HL-60/S4 (cell line): ENCODE measurements around the gene MCF2L.
"Not testable (repeated sequence)": the region's sequence is repeated elsewhere in the genome, so short reads cannot be mapped to it uniquely, and the experiment has no call there.

Experiments used
- in situ Hi-C: fragments of 300-500 bp; cut with MboI; formaldehyde crosslinking; loops from 2 replicates; pipeline ENCODE4 v1.14.3; 2022; ENCODE audit warnings: low sequenced_read_pairs

MCF2L gene, protein sequence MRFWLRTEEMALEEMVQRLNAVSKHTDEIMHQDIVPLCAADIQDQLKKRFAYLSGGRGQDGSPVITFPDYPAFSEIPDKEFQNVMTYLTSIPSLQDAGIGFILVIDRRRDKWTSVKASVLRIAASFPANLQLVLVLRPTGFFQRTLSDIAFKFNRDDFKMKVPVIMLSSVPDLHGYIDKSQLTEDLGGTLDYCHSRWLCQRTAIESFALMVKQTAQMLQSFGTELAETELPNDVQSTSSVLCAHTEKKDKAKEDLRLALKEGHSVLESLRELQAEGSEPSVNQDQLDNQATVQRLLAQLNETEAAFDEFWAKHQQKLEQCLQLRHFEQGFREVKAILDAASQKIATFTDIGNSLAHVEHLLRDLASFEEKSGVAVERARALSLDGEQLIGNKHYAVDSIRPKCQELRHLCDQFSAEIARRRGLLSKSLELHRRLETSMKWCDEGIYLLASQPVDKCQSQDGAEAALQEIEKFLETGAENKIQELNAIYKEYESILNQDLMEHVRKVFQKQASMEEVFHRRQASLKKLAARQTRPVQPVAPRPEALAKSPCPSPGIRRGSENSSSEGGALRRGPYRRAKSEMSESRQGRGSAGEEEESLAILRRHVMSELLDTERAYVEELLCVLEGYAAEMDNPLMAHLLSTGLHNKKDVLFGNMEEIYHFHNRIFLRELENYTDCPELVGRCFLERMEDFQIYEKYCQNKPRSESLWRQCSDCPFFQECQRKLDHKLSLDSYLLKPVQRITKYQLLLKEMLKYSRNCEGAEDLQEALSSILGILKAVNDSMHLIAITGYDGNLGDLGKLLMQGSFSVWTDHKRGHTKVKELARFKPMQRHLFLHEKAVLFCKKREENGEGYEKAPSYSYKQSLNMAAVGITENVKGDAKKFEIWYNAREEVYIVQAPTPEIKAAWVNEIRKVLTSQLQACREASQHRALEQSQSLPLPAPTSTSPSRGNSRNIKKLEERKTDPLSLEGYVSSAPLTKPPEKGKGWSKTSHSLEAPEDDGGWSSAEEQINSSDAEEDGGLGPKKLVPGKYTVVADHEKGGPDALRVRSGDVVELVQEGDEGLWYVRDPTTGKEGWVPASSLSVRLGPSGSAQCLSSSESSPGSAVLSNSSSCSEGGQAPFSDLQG

DNA sequence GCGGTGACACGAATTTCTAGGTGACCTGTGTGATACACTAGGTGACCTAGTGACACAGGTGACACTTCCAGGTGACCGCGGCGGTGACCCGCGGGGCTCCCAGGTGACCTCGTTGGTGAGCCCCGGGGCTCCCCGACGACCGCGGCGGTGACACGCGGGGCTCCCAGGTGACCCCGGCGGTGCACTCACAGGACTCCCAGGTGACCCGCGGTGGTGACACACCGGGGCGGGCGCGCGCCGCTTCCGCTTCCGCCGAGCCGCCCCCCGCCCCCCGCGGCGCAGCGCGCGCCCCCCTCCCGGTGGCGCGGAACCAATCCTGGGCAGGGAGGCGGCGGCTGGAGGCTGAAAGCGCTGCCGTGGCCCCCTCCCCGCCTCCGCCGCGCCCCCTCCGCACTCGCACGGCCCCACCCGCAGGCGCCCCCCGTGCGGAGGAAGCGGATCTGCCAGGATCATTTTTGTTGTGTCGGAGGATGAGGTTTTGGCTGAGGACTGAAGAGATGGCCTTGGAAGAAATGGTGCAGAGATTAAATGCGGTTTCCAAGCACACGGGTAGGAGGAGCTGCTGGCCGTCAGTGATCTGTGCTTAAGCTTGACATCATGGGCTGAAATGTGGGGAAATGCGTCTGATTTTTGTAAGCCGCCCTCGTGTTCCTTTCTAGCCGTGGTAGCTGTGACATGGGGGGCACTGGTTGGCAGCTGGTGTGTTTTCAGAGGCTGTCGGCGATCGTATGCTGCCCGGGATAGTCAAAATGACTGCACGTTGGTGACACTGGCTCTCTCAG lies at the start of gene MCF2L:
Gene MCF2L, plus strand, starts transcription at position 305 of the 782 bp plus-strand sequence. Its CDS starts 166 bp downstream, at position 471.
- in situ Hi-C loops = no loop called here

DNA sequence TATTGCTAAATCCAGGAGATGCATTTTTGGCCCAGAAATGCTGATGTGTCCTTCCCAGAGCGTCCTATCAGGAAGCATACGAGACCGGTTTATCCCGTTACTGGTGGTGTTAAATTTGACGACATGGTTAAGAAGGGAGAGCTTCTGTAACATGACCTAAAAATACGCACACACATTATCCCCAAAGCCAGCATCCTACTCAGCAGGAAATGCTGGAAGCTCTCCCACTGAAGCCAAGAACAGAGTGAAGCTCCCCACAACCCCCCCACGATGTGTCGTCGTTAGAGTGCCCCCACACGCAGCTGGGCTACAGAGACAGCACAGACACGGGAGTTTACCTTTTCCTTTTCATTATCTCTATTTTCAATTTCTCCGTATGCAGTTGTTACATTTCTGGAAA lies 45.1 kb upstream of the MCF2L start:
- in situ Hi-C loops = no loop called here

DNA sequence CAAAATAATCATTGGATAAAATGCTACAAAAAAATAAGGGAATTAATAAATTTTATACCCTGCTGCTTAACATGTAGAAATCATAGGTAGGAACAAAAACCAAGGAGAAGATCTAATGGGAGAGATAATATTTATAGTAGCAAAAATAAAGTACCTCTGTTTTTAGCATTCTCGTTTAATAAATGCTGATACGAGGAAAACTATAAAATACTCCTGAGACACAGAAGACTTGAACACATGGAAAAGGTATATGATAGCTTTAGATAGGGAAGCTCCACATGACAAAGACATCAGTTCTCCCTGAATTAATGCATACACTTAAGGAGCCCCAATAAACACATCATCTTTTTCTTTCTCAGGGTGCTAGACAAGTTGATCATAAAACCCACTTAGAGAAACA lies 44.6 kb upstream of the MCF2L start:
- in situ Hi-C loops = no loop called here

DNA sequence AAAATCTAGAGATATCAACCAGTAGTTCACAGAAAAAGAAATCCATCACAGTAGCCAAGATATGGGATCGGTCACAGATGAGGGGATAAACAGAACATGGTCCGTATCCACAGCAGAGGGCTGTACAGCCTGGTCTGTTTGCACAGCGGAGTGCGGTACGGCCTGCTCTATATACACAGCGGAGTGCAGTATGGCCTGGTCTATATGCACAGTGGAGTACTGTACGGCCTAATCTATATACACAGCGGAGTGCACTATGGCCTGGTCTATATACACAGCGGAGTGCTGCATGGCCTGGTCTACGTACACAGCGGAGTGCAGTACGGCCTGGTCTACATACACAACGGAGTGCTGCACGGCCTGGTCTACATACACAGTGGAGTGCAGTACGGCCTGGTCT lies 43.0 kb upstream of the MCF2L start:
- in situ Hi-C loops = no loop called here

DNA sequence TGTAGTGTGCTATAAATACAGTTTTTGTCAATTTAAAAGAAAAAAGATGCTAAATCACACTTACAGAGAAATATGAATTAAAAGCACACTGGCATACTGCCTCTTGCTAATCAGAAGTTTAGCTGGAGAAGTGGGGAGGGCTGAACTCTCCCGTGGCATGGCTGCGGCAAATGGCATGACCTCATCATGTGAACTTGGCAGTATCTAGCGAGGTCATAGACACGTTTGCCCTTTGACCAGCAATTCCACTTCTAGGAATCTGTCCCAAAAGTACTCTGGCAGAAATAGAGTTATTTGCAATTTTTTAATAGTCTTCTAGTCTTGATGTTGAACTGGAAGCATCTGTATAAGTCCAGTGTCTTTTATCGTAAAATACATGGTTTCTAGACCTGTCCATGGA lies 42.0 kb upstream of the MCF2L start:
- in situ Hi-C loops = no loop called here

DNA sequence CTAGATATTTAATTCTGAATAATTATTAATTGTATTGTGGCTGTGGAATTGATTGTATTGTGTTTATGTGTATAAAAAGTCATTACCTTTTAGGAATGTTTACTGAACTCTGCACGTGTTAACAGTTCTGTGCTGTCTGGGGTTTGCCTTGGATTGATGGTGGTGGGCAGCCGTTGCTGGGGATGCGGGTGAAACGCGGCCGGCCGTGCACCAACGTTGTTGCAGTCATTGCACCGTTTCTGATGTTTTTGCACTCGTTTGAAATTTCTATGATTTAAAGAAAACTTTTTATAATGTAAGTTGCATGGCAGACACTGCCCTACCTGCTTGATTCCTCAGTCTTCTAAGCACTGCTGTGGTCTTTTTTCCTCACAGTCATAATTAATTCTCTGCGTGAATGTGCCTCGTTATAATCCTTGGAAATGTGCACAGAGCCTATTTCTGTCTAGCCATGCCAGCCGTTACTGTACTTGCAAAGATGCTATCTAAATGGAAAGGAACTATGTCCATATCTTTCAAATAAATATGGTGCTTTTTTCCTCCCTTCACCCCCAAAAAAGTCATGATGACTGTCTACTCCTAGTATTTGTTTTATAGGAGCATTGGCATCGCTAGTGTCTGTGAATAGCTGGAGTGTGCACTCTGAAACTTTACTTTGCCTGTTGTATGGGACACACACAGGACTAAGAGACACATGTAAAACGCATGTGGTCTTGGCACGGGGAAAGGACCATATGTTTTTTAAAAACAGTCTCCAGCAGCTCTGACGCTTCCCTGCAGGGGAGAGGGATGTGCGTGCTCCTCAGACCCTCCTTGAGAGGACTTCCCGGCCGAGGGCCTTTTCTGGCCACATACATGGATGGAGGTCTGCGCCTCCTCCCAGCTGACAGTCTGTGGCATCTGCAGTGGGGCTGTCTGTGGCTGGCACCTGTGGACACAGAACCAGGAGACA lies 40.7 kb upstream of the MCF2L start:
- in situ Hi-C loops = no loop called here

DNA sequence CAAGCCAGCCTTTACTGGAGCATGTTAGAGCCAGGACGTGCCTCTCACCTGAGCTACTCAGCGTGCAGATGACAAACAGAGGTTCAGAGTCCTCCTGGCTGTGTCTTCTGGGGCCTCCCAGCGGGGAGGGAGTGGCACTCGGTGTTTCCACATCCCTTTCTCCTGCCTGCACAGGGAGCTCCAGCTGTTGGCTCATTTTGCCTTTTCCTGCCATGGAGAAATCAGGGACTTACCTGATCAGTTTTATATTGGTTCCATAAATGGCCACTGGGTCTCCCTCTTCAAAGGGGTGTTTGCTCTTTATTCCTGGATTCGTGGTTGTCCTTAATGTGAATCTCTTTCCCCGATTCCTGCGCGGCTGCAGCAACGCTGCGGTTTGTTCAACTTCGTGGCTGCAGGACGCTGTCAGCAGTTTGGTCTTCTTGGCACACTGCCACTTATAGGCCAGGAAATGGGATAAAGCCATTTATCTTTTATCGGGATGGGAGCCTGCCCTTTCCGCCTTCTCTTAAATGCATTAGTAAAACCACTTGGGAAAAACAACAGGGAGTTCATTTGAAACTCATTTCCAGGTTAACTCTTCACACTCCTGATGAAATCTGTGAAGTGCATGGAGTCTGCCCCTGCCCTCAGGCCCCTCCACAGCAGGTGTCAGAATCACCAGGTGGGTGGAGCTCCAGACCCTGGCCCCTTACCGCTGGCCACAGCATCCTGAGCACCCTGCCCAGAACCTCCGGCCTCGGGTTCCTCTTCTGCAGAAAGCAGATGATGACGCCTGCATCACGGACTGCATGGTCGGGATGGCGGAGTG lies 39.8 kb upstream of the MCF2L start:
- in situ Hi-C loops = no loop called here

DNA sequence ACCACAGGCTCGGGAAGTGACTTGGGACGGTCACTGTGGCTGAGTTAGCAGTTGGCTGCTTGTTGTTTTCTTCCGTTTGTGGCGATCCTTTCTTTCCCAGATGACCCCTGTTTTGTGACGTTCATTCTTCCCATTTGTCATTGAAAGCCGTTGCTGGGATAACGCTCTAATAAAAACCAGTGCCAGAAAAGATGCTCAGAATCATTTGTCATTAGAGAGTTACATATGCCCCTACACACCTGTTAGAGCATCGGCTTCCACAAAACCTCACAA lies 39.3 kb upstream of the MCF2L start:
- in situ Hi-C loops = no loop called here

DNA sequence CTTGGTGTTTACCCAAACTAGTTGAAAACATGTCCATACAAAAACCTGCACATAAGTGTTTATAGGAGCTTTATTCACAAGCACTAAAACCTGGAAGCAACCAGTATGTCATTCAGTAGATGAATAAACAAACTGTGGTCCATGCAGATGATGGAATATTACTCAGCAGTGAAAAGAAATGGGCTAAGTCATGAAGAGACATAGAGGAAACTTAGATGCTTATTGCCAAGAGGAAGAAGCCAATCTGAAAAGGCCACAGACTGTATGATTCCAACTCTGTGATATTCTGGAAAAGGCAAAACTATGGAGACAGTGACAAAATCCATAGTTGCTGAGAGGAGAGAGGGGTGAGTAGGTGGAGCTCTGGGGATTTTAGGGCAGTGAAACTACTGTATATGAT lies 38.8 kb upstream of the MCF2L start:
- in situ Hi-C loops = no loop called here

DNA sequence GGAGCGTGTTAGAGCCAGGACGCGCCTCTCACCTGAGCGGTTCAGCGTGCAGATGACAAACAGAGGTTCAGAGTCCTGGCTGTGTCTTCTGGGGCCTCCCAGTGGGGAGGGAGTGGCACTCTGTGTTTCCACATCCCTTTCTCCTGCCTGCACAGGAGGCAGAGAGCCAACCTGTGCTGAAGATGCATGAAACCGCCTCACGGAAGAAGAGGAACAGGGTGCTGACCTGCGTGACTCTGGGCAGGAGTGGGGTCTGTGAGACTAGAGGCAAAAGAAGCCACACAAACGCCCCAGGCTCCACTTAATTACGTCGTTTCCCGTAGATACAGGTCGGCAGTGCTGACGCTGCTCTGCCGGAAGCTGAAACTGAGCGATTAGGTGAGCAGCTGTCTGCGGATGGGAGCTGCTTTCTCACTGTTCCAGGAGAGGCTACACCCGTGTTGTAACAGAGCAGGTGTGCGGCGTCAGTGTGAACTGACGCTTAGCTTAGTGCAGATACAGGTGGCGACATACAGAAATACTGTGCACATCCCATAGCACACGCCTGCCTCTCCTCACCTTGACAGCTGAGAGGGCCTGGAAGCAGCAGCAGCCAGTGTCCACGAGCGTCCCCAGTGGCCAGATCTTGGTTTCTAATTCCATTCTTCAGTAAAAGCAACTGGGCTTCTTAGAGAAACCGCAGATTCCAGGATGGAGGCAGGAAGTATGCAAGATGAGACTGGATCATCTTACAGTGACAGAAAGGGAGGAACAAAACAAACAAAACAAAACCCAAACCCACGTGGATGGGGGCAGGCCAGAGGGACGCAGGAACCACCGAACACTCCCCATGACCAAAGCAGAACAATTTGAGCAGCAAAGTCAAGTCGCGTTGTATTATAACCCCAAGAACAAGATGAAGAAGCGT lies 37.7 kb upstream of the MCF2L start:
- in situ Hi-C loops = no loop called here

DNA sequence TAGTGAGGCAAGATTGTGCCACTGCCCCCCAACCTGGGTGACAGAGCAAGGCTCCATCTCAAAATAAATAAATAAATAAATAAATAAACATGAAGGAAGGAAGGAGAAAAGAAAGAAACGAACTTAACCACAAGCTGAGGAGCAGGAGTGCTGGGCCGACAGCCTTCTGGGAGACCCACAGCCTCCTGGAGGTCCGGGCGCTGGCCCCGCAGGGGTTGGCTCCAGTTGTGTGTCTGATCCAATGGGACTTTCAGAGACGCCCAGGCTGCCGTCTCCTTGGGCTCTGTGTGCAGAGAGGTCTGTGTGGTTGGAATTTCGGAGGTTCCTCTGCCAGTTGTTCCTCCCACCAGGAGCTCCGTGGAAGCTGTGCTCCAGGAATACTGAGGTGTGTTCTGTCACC lies 36.0 kb upstream of the MCF2L start:
- in situ Hi-C loops = no loop called here

DNA sequence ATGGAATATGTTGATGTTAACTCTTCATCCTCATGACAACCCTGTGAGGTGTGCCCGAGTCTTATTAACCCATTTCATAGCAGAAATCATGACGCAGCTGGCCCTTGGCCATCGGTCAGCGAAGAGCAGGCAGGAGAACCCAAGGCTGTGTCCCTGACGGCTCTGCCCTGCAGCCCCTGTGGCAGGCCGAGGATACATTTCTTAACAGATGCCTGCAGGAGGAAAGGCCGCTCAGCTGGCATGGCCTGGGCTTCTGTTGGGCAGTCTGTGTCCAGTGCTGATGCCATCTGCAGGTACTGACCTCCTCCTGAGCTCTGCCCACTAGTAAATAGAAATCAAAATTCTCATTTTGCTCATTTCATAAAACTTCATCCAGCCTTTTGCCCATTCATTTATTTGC lies 35.4 kb upstream of the MCF2L start:
- in situ Hi-C loops = no loop called here

DNA sequence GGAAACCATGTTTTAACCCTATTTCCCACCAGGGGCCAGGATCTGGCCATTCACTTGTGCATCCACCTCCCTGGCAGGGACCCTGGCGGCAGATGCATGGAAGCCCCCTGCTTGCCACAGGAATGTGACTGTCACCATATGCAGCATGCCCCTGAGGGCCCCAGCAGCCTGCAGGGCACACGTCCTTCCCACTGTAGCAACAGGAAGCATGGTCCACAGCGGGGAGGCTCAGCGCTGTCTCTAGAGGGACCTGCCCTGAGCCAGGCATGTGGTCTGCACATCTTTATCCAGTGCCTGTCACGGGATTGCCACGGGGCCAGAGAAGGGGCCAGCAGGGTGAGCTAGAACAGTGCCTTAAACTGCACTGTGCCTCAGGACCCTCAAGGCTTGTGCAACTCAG lies 34.9 kb upstream of the MCF2L start:
- in situ Hi-C loops = no loop called here

DNA sequence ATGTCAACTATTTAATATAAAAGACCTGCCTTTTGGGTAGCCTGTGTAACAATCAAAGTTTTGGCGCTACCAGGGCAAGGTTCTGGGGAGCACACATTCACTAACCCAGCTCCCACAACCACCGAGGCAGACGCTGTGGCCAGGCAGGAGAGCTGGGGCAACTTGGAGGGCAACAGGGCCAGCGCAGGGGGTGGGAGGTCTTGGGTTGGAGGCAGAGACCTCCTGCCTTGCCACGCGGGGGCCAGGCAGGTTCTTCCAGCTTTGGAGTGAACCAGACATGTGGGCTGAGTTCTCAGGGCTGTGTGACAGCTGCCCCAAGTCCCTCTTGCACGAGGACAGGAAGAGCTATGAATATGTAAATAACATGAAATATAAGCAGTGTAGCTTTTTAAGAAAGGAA lies 30.3 kb upstream of the MCF2L start:
- in situ Hi-C loops = no loop called here

DNA sequence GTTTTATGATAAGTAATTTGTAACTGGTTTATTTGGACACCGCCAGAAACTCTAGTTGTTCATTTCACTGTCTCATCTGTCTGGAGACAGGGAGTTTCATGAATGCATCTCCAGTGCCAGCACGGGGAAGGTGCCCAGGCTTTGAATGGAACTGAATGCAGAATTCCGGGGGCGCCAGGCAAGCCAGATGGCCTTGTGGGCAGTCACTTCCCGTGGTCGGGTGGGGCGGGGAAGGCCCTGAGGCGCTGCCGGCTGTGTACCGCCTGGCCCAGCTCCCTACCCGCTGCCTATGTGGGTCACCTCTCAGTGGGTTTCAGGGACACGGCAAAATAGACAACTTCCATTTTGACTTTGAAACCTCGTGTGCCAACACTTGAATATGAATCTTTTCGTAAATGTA lies 28.8 kb upstream of the MCF2L start:
- in situ Hi-C loops = no loop called here

DNA sequence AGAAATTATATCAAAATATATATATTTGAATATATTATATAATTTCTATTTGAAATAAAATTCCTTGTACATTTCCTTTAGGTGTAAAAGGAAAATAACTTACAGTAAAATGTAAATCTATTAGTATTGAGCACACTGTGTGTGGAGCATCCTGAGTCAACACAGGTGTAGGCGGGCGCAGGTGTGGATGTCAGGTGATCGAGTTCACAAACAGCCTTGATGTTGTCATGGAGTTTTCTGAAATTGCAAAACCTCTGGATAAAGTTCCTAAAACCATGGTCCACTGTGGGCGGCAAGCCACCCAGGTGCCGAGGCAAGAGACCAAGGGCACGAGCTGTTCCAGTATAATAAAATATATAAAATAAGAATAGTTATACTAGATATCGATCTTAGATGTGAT lies 27.7 kb upstream of the MCF2L start:
- in situ Hi-C loops = no loop called here

DNA sequence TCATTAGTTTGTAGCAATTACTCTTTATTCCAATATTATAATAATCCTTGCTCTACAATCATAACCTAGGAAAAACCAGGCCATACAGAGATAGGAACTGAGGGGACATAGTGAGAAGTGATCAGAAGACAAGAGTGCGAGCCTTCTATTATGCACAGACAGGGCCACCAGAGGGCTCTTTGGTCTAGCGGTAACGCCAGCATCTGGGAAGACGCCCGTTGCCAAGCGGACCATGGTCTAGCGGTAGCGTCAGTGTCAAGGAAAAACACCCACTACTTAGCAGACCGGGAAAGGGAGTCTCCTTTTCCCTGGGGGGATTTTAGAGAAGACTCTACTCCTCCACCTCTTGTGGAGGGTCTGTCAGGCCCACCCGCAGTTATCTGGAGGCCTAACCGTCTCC lies 27.2 kb upstream of the MCF2L start:
- in situ Hi-C loops = not testable (repeated sequence)

DNA sequence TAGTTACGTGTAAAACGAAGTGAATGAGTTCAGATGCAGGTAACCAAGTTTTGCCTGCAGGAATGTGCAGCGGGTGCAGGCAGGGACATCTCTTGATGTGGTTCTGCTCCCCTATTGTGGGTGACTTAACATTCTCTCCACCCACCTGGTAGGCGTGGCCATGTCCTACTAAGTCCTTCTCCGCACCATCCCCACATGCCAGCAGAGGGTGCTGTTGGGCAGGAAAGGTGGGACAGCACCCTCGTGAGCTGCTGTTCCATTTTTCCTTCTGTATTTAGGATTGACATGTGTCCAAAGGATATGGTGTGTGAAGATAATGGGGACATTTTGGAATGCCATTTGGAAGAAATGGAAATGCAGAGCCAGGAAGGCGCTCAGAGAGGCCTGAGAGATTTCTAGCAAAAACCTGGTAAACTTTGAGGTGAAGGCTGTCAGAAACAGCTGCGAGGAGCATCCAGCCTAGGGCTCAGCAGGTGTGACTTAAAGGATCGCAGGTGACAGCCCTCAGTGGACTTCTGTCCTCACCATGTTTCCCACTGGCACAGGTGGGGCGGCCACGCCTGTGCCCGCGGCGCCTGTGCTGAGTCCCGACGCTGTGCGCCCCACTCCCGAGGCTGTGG lies 26.2 kb upstream of the MCF2L start:
- in situ Hi-C loops = no loop called here
